ENCODE results near the gene TJP1. TPM values are rescaled to one million over a fixed set of nuclear protein-coding genes. Genes with fewer than 3 reads are reported as not detected.
A peak's percentile ranks its signal among the peaks of the same experiment; 100 is the strongest.

The TJP1 gene
- total RNA-seq, 1 donor from 2014 or later = 89.3 TPM

DNA sequence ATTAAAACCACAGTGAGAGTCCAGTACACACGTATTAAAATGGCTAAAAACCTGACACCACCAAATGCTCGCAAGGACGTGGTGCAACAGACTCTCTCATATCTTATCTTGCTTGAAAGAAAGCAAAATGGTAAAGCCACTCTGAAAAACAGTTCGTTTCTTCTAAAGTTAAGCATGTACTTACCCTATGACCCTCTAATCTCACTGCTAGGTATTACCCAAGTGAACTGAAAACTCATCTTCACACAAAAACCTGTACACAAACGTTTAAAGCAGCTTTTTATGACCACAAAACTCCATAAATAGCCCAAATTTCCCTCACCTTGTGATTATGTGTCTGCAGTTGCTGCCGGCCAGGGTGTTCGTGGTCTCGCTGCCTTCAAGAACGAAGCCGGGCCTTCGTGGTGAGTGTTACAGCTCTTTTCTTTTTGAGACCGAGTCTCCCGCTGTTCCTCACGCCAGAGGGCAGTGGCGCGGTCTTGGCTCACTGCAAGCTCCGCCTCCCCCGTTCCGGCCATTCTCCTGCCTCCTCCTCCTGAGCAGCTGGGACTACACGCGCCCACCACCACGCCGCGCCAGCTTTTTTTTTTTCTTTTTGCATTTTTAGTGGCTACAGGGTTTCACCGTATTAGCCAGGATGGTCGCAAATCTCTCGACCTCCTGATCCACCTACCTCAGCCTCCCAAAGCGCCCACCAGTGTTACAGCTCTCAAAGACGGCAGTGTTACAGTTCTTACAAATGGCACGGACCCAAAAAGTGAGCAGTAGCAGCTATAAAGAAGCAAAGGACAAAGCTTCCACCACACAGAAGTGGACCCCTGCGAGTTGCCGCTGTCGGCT is 165.4 kb downstream of the TJP1 start:
- no peak for DNase-seq (ENCODE audit: extremely low spot score, unreplicated experiment)
- peak overlapping the region; percentile 29 for H3K27ac Mint-ChIP-seq
- no peaks in the 10 kb centered on the region for H3K9me3 Mint-ChIP-seq
- no peaks in the 10 kb centered on the region for H3K36me3 Mint-ChIP-seq
- H3K4me3 Mint-ChIP-seq = peak overlapping the region; percentile 87
- H3K27me3 Mint-ChIP-seq = peaks cover 12% of the 10 kb centered on the region
- TF ChIP-seq CTCF (conservative IDR thresholded peaks at IDR 0.05) = peak; percentile 64
- no peaks in the 10 kb centered on the region for H3K4me1 Mint-ChIP-seq (ENCODE audit: unreplicated experiment)

DNA sequence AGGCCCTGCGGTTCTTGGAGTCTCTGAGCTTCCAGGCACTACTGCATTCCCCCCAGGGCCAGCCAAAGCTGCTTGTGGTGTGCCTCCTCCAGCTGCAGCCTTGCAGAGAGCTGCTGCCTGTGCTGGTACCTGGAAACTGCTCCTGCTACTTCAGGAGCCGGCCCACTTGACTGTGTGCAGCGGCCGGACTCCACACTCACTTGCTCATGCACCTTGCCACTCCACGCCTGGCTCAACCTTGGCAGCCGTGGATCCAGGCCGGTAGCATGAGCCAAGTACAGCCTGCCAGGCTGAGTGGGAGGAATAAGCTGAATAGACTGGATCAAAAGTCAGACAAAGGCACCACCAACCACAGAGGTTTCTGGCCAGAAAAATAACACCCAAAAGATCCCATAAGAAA is 169.7 kb downstream of the TJP1 start:
- TF ChIP-seq CTCF (conservative IDR thresholded peaks at IDR 0.05) = no peak
- no peak for DNase-seq (ENCODE audit: extremely low spot score, unreplicated experiment)
- H3K9me3 Mint-ChIP-seq = no peaks in the 10 kb centered on the region
- H3K27ac Mint-ChIP-seq = no peak overlapping the region
- H3K4me3 Mint-ChIP-seq = no peak overlapping the region
- no peaks in the 10 kb centered on the region for H3K36me3 Mint-ChIP-seq
- H3K27me3 Mint-ChIP-seq = peaks cover 12% of the 10 kb centered on the region
- no peaks in the 10 kb centered on the region for H3K4me1 Mint-ChIP-seq (ENCODE audit: unreplicated experiment)

- Mint-ChIP-seq H3K36me3 (no peaks in the 10 kb centered on the region), H3K9me3 (no peaks in the 10 kb centered on the region), H3K4me3 (no peak overlapping the region), H3K4me1 (ENCODE audit: unreplicated experiment) (no peaks in the 10 kb centered on the region), H3K27me3 (peaks cover 9% of the 10 kb centered on the region), H3K27ac (no peak overlapping the region)
- no peak for DNase-seq (ENCODE audit: extremely low spot score, unreplicated experiment)
- TF ChIP-seq CTCF (conservative IDR thresholded peaks at IDR 0.05) = no peak
Observed at GRCh38 chr15:29651476-29652233, 170.6 kb downstream of the TJP1 start.
